HepG2 (cell line): ENCODE data around the gene IFNAR1. TPM values are rescaled to one million over a fixed set of nuclear protein-coding genes. Genes with fewer than 3 reads are reported as not detected.

Experiments
- ATAC-seq: fragments of 200-7000 bp; cut with Tn5 transposase; 3 replicates; pipeline ENCODE4 v1.9.1; 2020; ENCODE audit warnings: mild to moderate bottlenecking, moderate library complexity
- BruUV-seq: library from RNA; stranded (reverse); fragments of 400-500 nt; replicated peaks from 2 replicates; lab custom pipeline; 2021; lab: Mats Ljungman, UMichigan
- CTCF ChIA-PET: fragments of 300-600 bp; formaldehyde crosslinking; extraction: SDS; loops from one replicate; lab custom pipeline; 2021; ENCODE audit warnings: low total read pairs, inconsistent platforms, low intra/inter-chr PET ratio; lab: Yijun Ruan, JAX
- POLR2A ChIA-PET: fragments of 350-600 bp; sonication (Branson Sonifier 250); formaldehyde crosslinking; loops from one replicate; lab custom pipeline; 2020; ENCODE audit warnings: antibody characterized with exemption, inconsistent platforms; lab: Yijun Ruan, JAX
- DNase-seq: peaks from one replicate; pipeline ENCODE4 v3.0.0-alpha.2; 2015; ENCODE audit warnings: low spot score
- FAIRE-seq: peaks from 3 replicates; lab custom pipeline; 2011; peaks lifted over from hg19 to GRCh38; lab: Jason Lieb, UNC
- H2AFZ ChIP-seq: one replicate; pipeline ENCODE4 v1.6.1; 2011; ENCODE audit warnings: low read length, inconsistent platforms
- H3K27ac ChIP-seq: fragments of 300-600 bp; 3 replicates; pipeline ENCODE4 v1.8.0; 2011; ENCODE audit warnings: mixed run types, mild to moderate bottlenecking, mixed read lengths, low read length, inconsistent platforms; ENCODE audit not compliant: insufficient read depth; ENCODE audit errors: extremely low read length
- H3K27me3 ChIP-seq, 2 experiments: fragments of 200-600 bp in 1 of 2; 2 replicates in 1 of 2; 3 replicates in 1 of 2; pipeline versions ENCODE4 v1.6.0 to v1.8.0; 2011; ENCODE audit warnings: low read length in 2 of 2, mild to moderate bottlenecking in 2 of 2, moderate library complexity in 2 of 2, inconsistent platforms in 1 of 2; ENCODE audit not compliant: insufficient read depth in 2 of 2, control insufficient read depth in 1 of 2
- H3K36me3 ChIP-seq, 2 experiments: fragments of 200-600 bp in 1 of 2; replicated peaks in 1 of 2; 2 replicates in 1 of 2; 3 replicates in 1 of 2; pipeline versions ENCODE4 v1.5.1 to v1.8.0; 2011; ENCODE audit warnings: low read length in 2 of 2, inconsistent platforms in 1 of 2; ENCODE audit not compliant: insufficient read depth in 2 of 2, control insufficient read depth in 1 of 2
- H3K4me1 ChIP-seq: 2 replicates; pipeline ENCODE4 v1.5.1; 2012; ENCODE audit warnings: low read length, inconsistent platforms; ENCODE audit not compliant: insufficient read depth
- H3K4me2 ChIP-seq: 2 replicates; pipeline ENCODE4 v1.6.0; 2011; ENCODE audit warnings: low read depth, low read length, inconsistent platforms
- H3K4me3 ChIP-seq, 3 experiments: fragments of 200-600 bp in 1 of 3; sonication (generic), shearing (Covaris generic) in 1 of 3; replicated peaks in 1 of 3; 2 replicates each; pipeline ENCODE4 v1.5.1; 2011 to 2016; ENCODE audit warnings: low read length in 3 of 3, inconsistent platforms in 2 of 3, low read depth in 2 of 3, mild to moderate bottlenecking in 2 of 3, control low read depth in 1 of 3, mixed read lengths in 1 of 3; ENCODE audit not compliant: insufficient read depth in 1 of 3
- H3K79me2 ChIP-seq: one replicate; pipeline ENCODE4 v1.6.1; 2011; ENCODE audit warnings: low read length, inconsistent platforms; ENCODE audit not compliant: insufficient read depth
- H3K9ac ChIP-seq: 2 replicates; pipeline ENCODE4 v1.6.0; 2011; ENCODE audit warnings: mild to moderate bottlenecking, low read depth, low read length, inconsistent platforms; ENCODE audit not compliant: insufficient read depth
- H3K9me3 ChIP-seq: 2 replicates; pipeline ENCODE4 v1.5.1; 2012; ENCODE audit warnings: mild to moderate bottlenecking, low read length
- H4K20me1 ChIP-seq: 2 replicates; pipeline ENCODE4 v1.6.0; 2011; ENCODE audit warnings: inconsistent platforms, mild to moderate bottlenecking, low read length, moderate library complexity; ENCODE audit not compliant: insufficient read depth
- HDAC2 ChIP-seq: sonication (generic); formaldehyde crosslinking; IDR thresholded peaks from 2 replicates; pipeline ENCODE4 v1.4.0; 2020; ENCODE audit warnings: missing genetic modification reagents
- KMT2B ChIP-seq: IDR thresholded peaks from 2 replicates; pipeline ENCODE4 v1.6.1; 2016; ENCODE audit warnings: missing genetic modification reagents, missing compliant biosample characterization
- ONECUT2 ChIP-seq: sonication (generic); formaldehyde crosslinking; IDR thresholded peaks from 2 replicates; pipeline ENCODE4 v1.4.0; 2020; ENCODE audit warnings: missing genetic modification reagents
- PAF1 ChIP-seq: IDR thresholded peaks from 2 replicates; pipeline ENCODE4 v1.6.1; 2016; ENCODE audit warnings: missing genetic modification reagents, missing compliant biosample characterization
- PAX8 ChIP-seq: sonication (generic); formaldehyde crosslinking; IDR thresholded peaks from 2 replicates; pipeline ENCODE4 v1.8.0; 2022; ENCODE audit warnings: mild to moderate bottlenecking, missing genetic modification reagents, borderline replicate concordance
- SMYD3 ChIP-seq: sonication (generic); formaldehyde crosslinking; IDR thresholded peaks from 2 replicates; pipeline ENCODE4 v1.8.1; 2023; ENCODE audit warnings: mild to moderate bottlenecking, missing genetic modification reagents
- ZFP82 ChIP-seq: sonication (generic); formaldehyde crosslinking; IDR thresholded peaks from 2 replicates; pipeline ENCODE4 v1.5.1; 2020; ENCODE audit warnings: mild to moderate bottlenecking, missing genetic modification reagents, borderline replicate concordance
- ZKSCAN5 ChIP-seq: sonication (generic); formaldehyde crosslinking; IDR thresholded peaks from 2 replicates; pipeline ENCODE4 v1.5.1; 2020; ENCODE audit warnings: mild to moderate bottlenecking, missing genetic modification reagents
- ZNF12 ChIP-seq: sonication (generic); formaldehyde crosslinking; IDR thresholded peaks from 2 replicates; pipeline ENCODE4 v1.5.0; 2020; ENCODE audit warnings: missing genetic modification reagents
- ZNF230 ChIP-seq: sonication (generic); formaldehyde crosslinking; IDR thresholded peaks from 2 replicates; pipeline ENCODE4 v1.4.0; 2020; ENCODE audit warnings: mild to moderate bottlenecking, missing genetic modification reagents
- ZNF510 ChIP-seq: sonication (generic); formaldehyde crosslinking; IDR thresholded peaks from 2 replicates; pipeline ENCODE4 v1.4.0; 2020; ENCODE audit warnings: low read depth, mild to moderate bottlenecking, missing genetic modification reagents
- ZNF547 ChIP-seq: sonication (generic); formaldehyde crosslinking; IDR thresholded peaks from 2 replicates; pipeline ENCODE4 v1.5.1; 2020; ENCODE audit warnings: mild to moderate bottlenecking, missing genetic modification reagents
- ZNF740 ChIP-seq: sonication (generic); formaldehyde crosslinking; IDR thresholded peaks from 2 replicates; pipeline ENCODE4 v1.4.0; 2020; ENCODE audit warnings: missing genetic modification reagents
- WGBS: methylation state at CpG from one replicate; pipeline ENCODE4 v1.1.6; 2017; ENCODE audit warnings: low lambda C conversion rate; 5-methylcytosine and 5-hydroxymethylcytosine counted together
- in situ Hi-C: cut with HindIII; loops from 2 replicates; pipeline ENCODE4 v1.10.0; 2017; ENCODE audit warnings: low pct_unique_long_range_greater_than_20kb; ENCODE audit not compliant: extremely low pct_ligation_motif_present
- intact Hi-C: fragments of 100-400 bp; cut with micrococcal nuclease; formaldehyde crosslinking; loops from one replicate; pipeline ENCODE4 v1.10.0; 2022; ENCODE audit not compliant: unreplicated experiment
- polyA plus RNA-seq, 8 experiments: library from polyadenylated mRNA; depleted of rRNA in 3 of 8; stranded (reverse) in 7 of 8; unstranded in 1 of 8; fragments of >200 nt; fragmentation: Illumina TruSeq in 4 of 8; extraction: Trizol in 4 of 8; gene quantifications; 2 replicates each; pipeline versions ENCODE4 v1.2.1 to v1.2.3, GENCODE V29; 2011 to 2016; ENCODE audit warnings: low read depth in 4 of 8, missing spikeins in 1 of 8, mixed read lengths in 1 of 8; ENCODE audit not compliant: insufficient read depth in 1 of 8
- total RNA-seq, 5 experiments: library from RNA; depleted of rRNA; stranded (reverse); fragments of >200 nt; fragmentation: Illumina TruSeq; extraction: Trizol; gene quantifications; 2 replicates each; pipeline ENCODE4 v1.2.3, GENCODE V29; 2016; ENCODE audit warnings: low read depth in 1 of 5
- TF ChIP-seq, protein P1 (sequence below): sonication (generic); formaldehyde crosslinking; IDR thresholded peaks from 2 replicates; pipeline ENCODE4 v1.5.1; 2020; ENCODE audit warnings: missing genetic modification reagents, mild to moderate bottlenecking, borderline replicate concordance
- TF ChIP-seq, protein P2 (sequence below): sonication (generic); formaldehyde crosslinking; IDR thresholded peaks from 2 replicates; pipeline ENCODE4 v1.8.1; 2022; ENCODE audit warnings: low read depth, mild to moderate bottlenecking, missing genetic modification reagents

IFNAR1 gene
- total and polyA plus RNA-seq, 2 of the 13 experiments (the other 11 are each of a cell fraction or from before 2014, with no cell fraction given): 6.7 to 9.3 TPM

DNA sequence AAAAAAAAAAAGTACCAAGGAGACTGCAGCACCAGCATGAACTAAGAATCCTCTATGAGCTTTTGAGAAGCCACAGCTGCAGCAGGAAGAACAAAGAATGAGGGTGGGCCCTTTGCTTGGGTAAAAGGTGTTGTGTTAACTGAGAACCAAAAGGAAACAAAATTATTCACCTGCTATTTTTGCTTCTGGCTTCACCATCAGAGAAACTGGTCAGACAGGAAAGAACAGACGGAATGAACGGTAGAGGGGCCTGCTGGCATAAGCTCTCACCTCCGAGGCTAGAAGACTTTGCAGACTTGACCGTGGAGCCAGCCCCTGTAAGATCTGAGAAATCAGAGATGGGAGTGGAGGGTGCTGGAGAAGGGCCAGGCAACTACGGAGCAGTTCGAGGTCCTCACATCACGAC, 31.0 kb upstream of the IFNAR1 start:
- H2AFZ ChIP-seq: no peak overlapping the region
- no peak for DNase-seq
- TF ChIP-seq, protein P1, sequence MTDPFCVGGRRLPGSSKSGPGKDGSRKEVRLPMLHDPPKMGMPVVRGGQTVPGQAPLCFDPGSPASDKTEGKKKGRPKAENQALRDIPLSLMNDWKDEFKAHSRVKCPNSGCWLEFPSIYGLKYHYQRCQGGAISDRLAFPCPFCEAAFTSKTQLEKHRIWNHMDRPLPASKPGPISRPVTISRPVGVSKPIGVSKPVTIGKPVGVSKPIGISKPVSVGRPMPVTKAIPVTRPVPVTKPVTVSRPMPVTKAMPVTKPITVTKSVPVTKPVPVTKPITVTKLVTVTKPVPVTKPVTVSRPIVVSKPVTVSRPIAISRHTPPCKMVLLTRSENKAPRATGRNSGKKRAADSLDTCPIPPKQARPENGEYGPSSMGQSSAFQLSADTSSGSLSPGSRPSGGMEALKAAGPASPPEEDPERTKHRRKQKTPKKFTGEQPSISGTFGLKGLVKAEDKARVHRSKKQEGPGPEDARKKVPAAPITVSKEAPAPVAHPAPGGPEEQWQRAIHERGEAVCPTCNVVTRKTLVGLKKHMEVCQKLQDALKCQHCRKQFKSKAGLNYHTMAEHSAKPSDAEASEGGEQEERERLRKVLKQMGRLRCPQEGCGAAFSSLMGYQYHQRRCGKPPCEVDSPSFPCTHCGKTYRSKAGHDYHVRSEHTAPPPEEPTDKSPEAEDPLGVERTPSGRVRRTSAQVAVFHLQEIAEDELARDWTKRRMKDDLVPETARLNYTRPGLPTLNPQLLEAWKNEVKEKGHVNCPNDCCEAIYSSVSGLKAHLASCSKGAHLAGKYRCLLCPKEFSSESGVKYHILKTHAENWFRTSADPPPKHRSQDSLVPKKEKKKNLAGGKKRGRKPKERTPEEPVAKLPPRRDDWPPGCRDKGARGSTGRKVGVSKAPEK (CRISPR knock-in tag): no peak
- TF ChIP-seq ZFP82 (CRISPR knock-in tag): no peak
- TF ChIP-seq ZNF740: no peak
- TF ChIP-seq ZKSCAN5 (CRISPR knock-in tag): no peak
- TF ChIP-seq ONECUT2 (CRISPR knock-in tag): no peak
- TF ChIP-seq ZNF510: no peak
- no peak for TF ChIP-seq ZNF12 (CRISPR knock-in tag)
- TF ChIP-seq ZNF230: no peak
- no peak for TF ChIP-seq KMT2B
- no peak for TF ChIP-seq SMYD3 (CRISPR knock-in tag)
- TF ChIP-seq PAX8: no peak
- TF ChIP-seq, protein P2, sequence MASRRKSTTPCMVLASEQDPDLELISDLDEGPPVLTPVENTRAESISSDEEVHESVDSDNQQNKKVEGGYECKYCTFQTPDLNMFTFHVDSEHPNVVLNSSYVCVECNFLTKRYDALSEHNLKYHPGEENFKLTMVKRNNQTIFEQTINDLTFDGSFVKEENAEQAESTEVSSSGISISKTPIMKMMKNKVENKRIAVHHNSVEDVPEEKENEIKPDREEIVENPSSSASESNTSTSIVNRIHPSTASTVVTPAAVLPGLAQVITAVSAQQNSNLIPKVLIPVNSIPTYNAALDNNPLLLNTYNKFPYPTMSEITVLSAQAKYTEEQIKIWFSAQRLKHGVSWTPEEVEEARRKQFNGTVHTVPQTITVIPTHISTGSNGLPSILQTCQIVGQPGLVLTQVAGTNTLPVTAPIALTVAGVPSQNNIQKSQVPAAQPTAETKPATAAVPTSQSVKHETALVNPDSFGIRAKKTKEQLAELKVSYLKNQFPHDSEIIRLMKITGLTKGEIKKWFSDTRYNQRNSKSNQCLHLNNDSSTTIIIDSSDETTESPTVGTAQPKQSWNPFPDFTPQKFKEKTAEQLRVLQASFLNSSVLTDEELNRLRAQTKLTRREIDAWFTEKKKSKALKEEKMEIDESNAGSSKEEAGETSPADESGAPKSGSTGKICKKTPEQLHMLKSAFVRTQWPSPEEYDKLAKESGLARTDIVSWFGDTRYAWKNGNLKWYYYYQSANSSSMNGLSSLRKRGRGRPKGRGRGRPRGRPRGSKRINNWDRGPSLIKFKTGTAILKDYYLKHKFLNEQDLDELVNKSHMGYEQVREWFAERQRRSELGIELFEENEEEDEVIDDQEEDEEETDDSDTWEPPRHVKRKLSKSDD: no peak
- TF ChIP-seq ZNF547 (CRISPR knock-in tag): no peak
- no peak for TF ChIP-seq HDAC2 (CRISPR knock-in tag)
- no peak for TF ChIP-seq PAF1
- H3K4me3 ChIP-seq: no peak overlapping the region
- ATAC-seq: no peak
- H3K36me3 ChIP-seq: peaks cover 0 to 17% of the 10 kb centered on the region in 2 experiments; a peak in 3 of 5 replicates
- no peaks in the 10 kb centered on the region for H3K79me2 ChIP-seq
- no peaks in the 10 kb centered on the region for H4K20me1 ChIP-seq
- CTCF ChIA-PET: no interaction called here
- no peak overlapping the region for H3K9ac ChIP-seq
- H3K9me3 ChIP-seq: no peaks in the 10 kb centered on the region
- in situ Hi-C loops: no loop called here
- H3K4me1 ChIP-seq: no peaks in the 10 kb centered on the region
- POLR2A ChIA-PET: no interaction called here
- no peaks in the 10 kb centered on the region for H3K27me3 ChIP-seq
- WGBS: 84% methylated on average over 7 of the region's 7 CpGs
- no TSS peak for BruUV-seq
- H3K27ac ChIP-seq: no peak overlapping the region
- no peak overlapping the region for H3K4me2 ChIP-seq
- FAIRE-seq: no peak
- intact Hi-C loops: no loop called here
